ENCODE data around the gene ABCC9. TPM values are rescaled to one million over a fixed set of nuclear protein-coding genes. Genes with fewer than 3 reads are reported as not detected.

Gene ABCC9
- total RNA-seq, 1 donor from 2014 or later: 27.5 TPM

GRCh38 chr12:21971344-21971743, 30.1 kb upstream of the ABCC9 start:
- no peak for TF ChIP-seq CTCF (IDR thresholded peaks at IDR 0.05)

GRCh38 chr12:21962821-21963220, 21.6 kb upstream of the ABCC9 start:
- Histone ChIP-seq H3K27me3 (ENCODE audit: low read depth) (no peaks in the 10 kb centered on the region), H3K4me3 (no peak overlapping the region), H3K9me3 (peaks cover 4% of the 10 kb centered on the region), H3K27ac (no peak overlapping the region), H3K4me1 (no peaks in the 10 kb centered on the region), H3K36me3 (no peaks in the 10 kb centered on the region)
- TF ChIP-seq CTCF (IDR thresholded peaks at IDR 0.05): no peak
- no peak for ATAC-seq
- intact Hi-C loops (cut with DNase I): no loop called here
- no peak for DNase-seq

More at GRCh38 chr12:21971344-21971743, 30.1 kb upstream of the ABCC9 start:
- ATAC-seq: no peak
- Histone ChIP-seq H3K27ac (no peak overlapping the region), H3K4me1 (no peaks in the 10 kb centered on the region), H3K27me3 (ENCODE audit: low read depth) (no peaks in the 10 kb centered on the region), H3K4me3 (no peak overlapping the region), H3K36me3 (no peaks in the 10 kb centered on the region), H3K9me3 (no peaks in the 10 kb centered on the region)
- intact Hi-C loops (cut with DNase I): no loop called here
- DNase-seq: no peak

- no peak for TF ChIP-seq CTCF (IDR thresholded peaks at IDR 0.05)
- intact Hi-C loops (cut with DNase I): no loop called here
- peaks cover 4% of the 10 kb centered on the region for H3K9me3 ChIP-seq
These were observed 21.0 kb upstream of the ABCC9 start for GRCh38 chr12:21962236-21962635.

GRCh38 chr12:21950649-21951048, 9.4 kb upstream of the ABCC9 start:
- ATAC-seq: no peak
- DNase-seq: no peak
- H3K4me3 ChIP-seq: no peak overlapping the region
- H3K4me1 ChIP-seq: no peaks in the 10 kb centered on the region
- no peak overlapping the region for H3K27ac ChIP-seq
- TF ChIP-seq CTCF (IDR thresholded peaks at IDR 0.05): no peak
- no peaks in the 10 kb centered on the region for H3K27me3 ChIP-seq (ENCODE audit: low read depth)
- peaks cover 24% of the 10 kb centered on the region for H3K9me3 ChIP-seq
- intact Hi-C loops (cut with DNase I): no loop called here
- H3K36me3 ChIP-seq: no peaks in the 10 kb centered on the region

More at GRCh38 chr12:21962236-21962635, 21.0 kb upstream of the ABCC9 start:
- H3K36me3 ChIP-seq: no peaks in the 10 kb centered on the region
- ATAC-seq (no peak), DNase-seq (no peak)
- no peak overlapping the region for H3K4me3 ChIP-seq
- no peaks in the 10 kb centered on the region for H3K4me1 ChIP-seq
- H3K27ac ChIP-seq: no peak overlapping the region
- H3K27me3 ChIP-seq (ENCODE audit: low read depth): no peaks in the 10 kb centered on the region

GRCh38 chr12:21949036-21949435, 7.8 kb upstream of the ABCC9 start:
- ATAC-seq (no peak), DNase-seq (no peak)
- Histone ChIP-seq H3K36me3 (no peaks in the 10 kb centered on the region), H3K27ac (no peak overlapping the region), H3K9me3 (peaks cover 24% of the 10 kb centered on the region), H3K4me1 (no peaks in the 10 kb centered on the region), H3K27me3 (ENCODE audit: low read depth) (no peaks in the 10 kb centered on the region), H3K4me3 (no peak overlapping the region)
- TF ChIP-seq CTCF (IDR thresholded peaks at IDR 0.05): no peak
- intact Hi-C loops (cut with DNase I): no loop called here

- H3K27me3 ChIP-seq (ENCODE audit: low read depth): peaks cover 5% of the 10 kb centered on the region
- ATAC-seq: no peak
- DNase-seq: no peak
- H3K36me3 ChIP-seq: no peaks in the 10 kb centered on the region
- no peak for TF ChIP-seq CTCF (IDR thresholded peaks at IDR 0.05)
- peaks cover 24% of the 10 kb centered on the region for H3K9me3 ChIP-seq
- H3K4me3 ChIP-seq: no peak overlapping the region
- H3K27ac ChIP-seq: no peak overlapping the region
- intact Hi-C loops (cut with DNase I): no loop called here
- H3K4me1 ChIP-seq: no peaks in the 10 kb centered on the region
These were observed 5.8 kb upstream of the ABCC9 start for GRCh38 chr12:21946983-21947382.
